ENCODE data around the gene ARHGEF6.

ARHGEF6 gene

GRCh38 chrX:136666088-136666487 lies 114.6 kb downstream of the ARHGEF6 start:
- H3K27me3 ChIP-seq (ENCODE audit: insufficient read depth, poor library complexity, severe bottlenecking), result no peaks in the 10 kb centered on the region
- DNase-seq (ENCODE audit: low spot score) (no peak), ATAC-seq (ENCODE audit: low read depth) (no peak)
- TF ChIP-seq CTCF (IDR thresholded peaks at IDR 0.05; ENCODE audit: poor library complexity, severe bottlenecking), result no peak
- H3K27ac ChIP-seq (ENCODE audit: poor library complexity, severe bottlenecking), result no peak overlapping the region
- no peak overlapping the region for H3K4me3 ChIP-seq (ENCODE audit: severe bottlenecking)
- H3K9me3 ChIP-seq (ENCODE audit: severe bottlenecking), result no peaks in the 10 kb centered on the region
- no peaks in the 10 kb centered on the region for H3K4me1 ChIP-seq (ENCODE audit: insufficient read depth, poor library complexity, severe bottlenecking)
- H3K36me3 ChIP-seq (ENCODE audit: low read depth), result no peaks in the 10 kb centered on the region

GRCh38 chrX:136665258-136665900 lies 115.4 kb downstream of the ARHGEF6 start:
- DNase-seq (ENCODE audit: low spot score), result no peak

GRCh38 chrX:136662976-136663375 lies 117.8 kb downstream of the ARHGEF6 start:
- no peaks in the 10 kb centered on the region for H3K36me3 ChIP-seq (ENCODE audit: low read depth)
- no peak for TF ChIP-seq CTCF (IDR thresholded peaks at IDR 0.05; ENCODE audit: poor library complexity, severe bottlenecking)
- DNase-seq (ENCODE audit: low spot score), result no peak
- H3K4me1 ChIP-seq (ENCODE audit: insufficient read depth, poor library complexity, severe bottlenecking), result no peaks in the 10 kb centered on the region
- H3K27me3 ChIP-seq (ENCODE audit: insufficient read depth, poor library complexity, severe bottlenecking), result no peaks in the 10 kb centered on the region
- H3K27ac ChIP-seq (ENCODE audit: poor library complexity, severe bottlenecking), result no peak overlapping the region
- no peaks in the 10 kb centered on the region for H3K9me3 ChIP-seq (ENCODE audit: severe bottlenecking)
- no peak overlapping the region for H3K4me3 ChIP-seq (ENCODE audit: severe bottlenecking)
- no peak for ATAC-seq (ENCODE audit: low read depth)

More at GRCh38 chrX:136665258-136665900, 115.4 kb downstream of the ARHGEF6 start:
- TF ChIP-seq CTCF (IDR thresholded peaks at IDR 0.05; ENCODE audit: poor library complexity, severe bottlenecking), result no peak
- no peaks in the 10 kb centered on the region for H3K36me3 ChIP-seq (ENCODE audit: low read depth)
- H3K27me3 ChIP-seq (ENCODE audit: insufficient read depth, poor library complexity, severe bottlenecking), result no peaks in the 10 kb centered on the region
- no peak for ATAC-seq (ENCODE audit: low read depth)
- no peaks in the 10 kb centered on the region for H3K9me3 ChIP-seq (ENCODE audit: severe bottlenecking)
- H3K27ac ChIP-seq (ENCODE audit: poor library complexity, severe bottlenecking), result no peak overlapping the region
- H3K4me1 ChIP-seq (ENCODE audit: insufficient read depth, poor library complexity, severe bottlenecking), result no peaks in the 10 kb centered on the region
- no peak overlapping the region for H3K4me3 ChIP-seq (ENCODE audit: severe bottlenecking)

GRCh38 chrX:136662104-136662503 lies 118.6 kb downstream of the ARHGEF6 start:
- Histone ChIP-seq H3K4me3 (ENCODE audit: severe bottlenecking) (no peak overlapping the region), H3K9me3 (ENCODE audit: severe bottlenecking) (no peaks in the 10 kb centered on the region), H3K36me3 (ENCODE audit: low read depth) (no peaks in the 10 kb centered on the region), H3K4me1 (ENCODE audit: insufficient read depth, poor library complexity, severe bottlenecking) (no peaks in the 10 kb centered on the region), H3K27ac (ENCODE audit: poor library complexity, severe bottlenecking) (no peak overlapping the region), H3K27me3 (ENCODE audit: insufficient read depth, poor library complexity, severe bottlenecking) (no peaks in the 10 kb centered on the region)
- no peak for TF ChIP-seq CTCF (IDR thresholded peaks at IDR 0.05; ENCODE audit: poor library complexity, severe bottlenecking)
- DNase-seq (ENCODE audit: low spot score) (no peak), ATAC-seq (ENCODE audit: low read depth) (no peak)

- TF ChIP-seq CTCF (IDR thresholded peaks at IDR 0.05; ENCODE audit: poor library complexity, severe bottlenecking), result no peak
- Histone ChIP-seq H3K9me3 (ENCODE audit: severe bottlenecking) (no peaks in the 10 kb centered on the region), H3K27me3 (ENCODE audit: insufficient read depth, poor library complexity, severe bottlenecking) (no peaks in the 10 kb centered on the region), H3K4me1 (ENCODE audit: insufficient read depth, poor library complexity, severe bottlenecking) (no peaks in the 10 kb centered on the region), H3K27ac (ENCODE audit: poor library complexity, severe bottlenecking) (no peak overlapping the region), H3K4me3 (ENCODE audit: severe bottlenecking) (no peak overlapping the region), H3K36me3 (ENCODE audit: low read depth) (no peaks in the 10 kb centered on the region)
- ATAC-seq (ENCODE audit: low read depth), result no peak
- no peak for DNase-seq (ENCODE audit: low spot score)
Observed at GRCh38 chrX:136660896-136661295, 119.8 kb downstream of the ARHGEF6 start.
